ENCODE data around the gene CHRND.
A peak's percentile ranks its signal among the peaks of the same experiment; 100 is the strongest.

The CHRND gene

GRCh38 chr2:232574674-232575403 lies 48.9 kb downstream of the CHRND start:
- DNase-seq (ENCODE audit: low read depth) = peak; percentile 83

GRCh38 chr2:232575404-232575746 lies 49.4 kb downstream of the CHRND start:
- DNase-seq (ENCODE audit: low read depth) = no peak

GRCh38 chr2:232576995-232577394 lies 51.0 kb downstream of the CHRND start:
- DNase-seq (ENCODE audit: low read depth) = peak; percentile 17

- no peak for DNase-seq (ENCODE audit: low read depth)
These were observed 51.9 kb downstream of the CHRND start for GRCh38 chr2:232577841-232578240.

GRCh38 chr2:232578626-232579025 lies 52.7 kb downstream of the CHRND start:
- no peak for DNase-seq (ENCODE audit: low read depth)

DNA sequence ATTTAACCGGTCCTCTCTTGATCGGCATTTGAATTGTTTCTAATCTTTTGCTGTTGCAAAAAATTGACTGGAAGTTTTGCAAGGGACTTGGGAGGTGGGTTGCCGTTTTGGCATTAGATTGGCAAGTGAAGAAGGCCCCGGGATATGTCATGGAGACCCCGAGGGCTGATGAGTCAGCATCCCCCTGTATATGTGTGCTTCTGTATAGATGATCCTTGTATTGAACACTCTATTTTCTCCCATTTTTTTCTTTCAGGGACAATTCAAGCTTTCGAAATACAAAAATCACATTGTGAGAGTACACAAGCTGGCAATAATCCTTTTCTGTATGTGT lies 54.7 kb downstream of the CHRND start:
- no peak for DNase-seq (ENCODE audit: low read depth)

DNA sequence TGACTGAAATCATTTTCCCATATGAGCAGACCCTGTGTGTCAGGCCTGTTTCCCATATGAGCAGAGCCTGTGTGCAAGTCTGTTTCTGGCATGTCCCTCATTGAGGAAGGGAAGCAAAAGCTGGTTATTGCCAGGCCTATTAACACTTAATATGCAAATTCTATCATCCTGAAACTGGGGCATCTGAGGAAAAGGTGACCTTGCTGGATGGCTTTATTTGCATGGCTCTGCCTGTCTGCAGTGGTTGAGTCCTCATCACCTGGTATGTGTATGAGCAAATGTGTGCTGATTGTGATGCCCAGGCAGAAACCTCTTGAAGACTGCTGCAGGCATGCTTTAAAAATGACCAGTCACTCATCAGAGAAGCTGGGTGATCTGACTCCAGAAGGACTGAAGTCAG lies 55.8 kb downstream of the CHRND start:
- no peak for DNase-seq (ENCODE audit: low read depth)

GRCh38 chr2:232584238-232584637 lies 58.3 kb downstream of the CHRND start:
- DNase-seq (ENCODE audit: low read depth) = no peak
